Measurements from ENCODE around the gene ANOS1. TPM values are rescaled to one million over a fixed set of nuclear protein-coding genes. Genes with fewer than 3 reads are reported as not detected.

Gene ANOS1
- total and polyA plus RNA-seq, 2 of the 8 experiments (the other 6 are each of a cell fraction or from before 2014, with no cell fraction given) = 34.4 to 59.0 TPM

DNA sequence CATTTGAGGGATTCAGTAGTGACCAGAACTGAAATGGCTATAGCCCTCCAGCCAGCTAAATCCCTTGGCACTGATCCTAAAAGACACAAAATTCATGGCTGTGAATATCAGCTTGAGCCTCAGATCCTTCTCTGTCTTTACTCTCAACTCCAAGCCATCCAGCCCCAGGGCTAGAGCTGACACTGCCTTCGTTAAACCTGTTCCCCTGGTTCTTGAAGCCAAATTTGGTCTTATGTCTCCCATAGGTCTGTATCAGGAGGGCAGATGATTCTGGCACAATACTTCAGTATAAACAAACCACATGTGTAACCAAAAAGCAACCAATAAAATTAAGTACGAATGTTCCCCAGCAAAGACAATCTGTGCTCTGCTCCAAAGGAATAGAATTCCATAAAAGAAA lies 78.0 kb downstream of the ANOS1 start:
- H3K36me3 ChIP-seq (ENCODE audit: control insufficient read depth in 2 of 4, insufficient read depth in 4 of 4, low read length in 3 of 4) = peaks cover 0 to 2% (median 0%) of the 10 kb centered on the region in 4 experiments; a peak in 2 of 8 replicates
- DNase-seq (ENCODE audit: low read depth in 1 of 2, low spot score in 2 of 2) = no peak
- H3K4me2 ChIP-seq (ENCODE audit: insufficient read depth in 1 of 2, low read depth in 2 of 2, low read length in 2 of 2) = no peak overlapping the region
- H2BK15ac ChIP-seq (ENCODE audit: low read length) = no peak overlapping the region
- no peak overlapping the region for H3K23ac ChIP-seq (ENCODE audit: insufficient read length)
- no peak overlapping the region for H3K9ac ChIP-seq (replicated peaks in 1 of 4; ENCODE audit: extremely low read depth in 1 of 4, low read depth in 3 of 4, low read length in 3 of 4)
- H3K18ac ChIP-seq (ENCODE audit: extremely low read depth, low read length) = no peak overlapping the region
- WGBS, 2 experiments (ENCODE audit: extremely low coverage in 1 of 2, insufficient coverage in 1 of 2, insufficient read length in 1 of 2, insufficient replicate concordance in 2 of 2, low coverage in 1 of 2, low lambda C conversion rate in 2 of 2, missing lambda C conversion rate in 1 of 2) = 94% methylated on average over 2 of the region's 2 CpGs; no CpG with 5 or more reads in 1 of the 2 experiments
- H4K91ac ChIP-seq (replicated peaks; ENCODE audit: insufficient read length, low read length) = no peak overlapping the region
- H4K5ac ChIP-seq (ENCODE audit: insufficient read length, low read depth, low read length) = no peak overlapping the region
- FAIRE-seq = no peak
- H3K4me1 ChIP-seq (replicated peaks in 1 of 4; ENCODE audit: control insufficient read depth in 3 of 4, insufficient read depth in 4 of 4, low read length in 3 of 4) = peaks cover 0 to 2% (median 0%) of the 10 kb centered on the region in 4 experiments; a peak in 1 of 7 replicates
- no peak overlapping the region for H2AFZ ChIP-seq (ENCODE audit: low read length)
- H3K27ac ChIP-seq (ENCODE audit: low read depth, low read length) = no peak overlapping the region
- H3K27me3 ChIP-seq (replicated peaks in 1 of 4; ENCODE audit: control insufficient read depth in 3 of 4, extremely low read depth in 1 of 4, insufficient read depth in 3 of 4, low read length in 3 of 4) = no peaks in the 10 kb centered on the region
- H3K9me3 ChIP-seq (ENCODE audit: insufficient read depth in 2 of 2, low read depth in 1 of 2, low read length in 1 of 2) = peaks cover 0 to 3% of the 10 kb centered on the region in 2 experiments; a peak in 1 of 4 replicates
- no peak overlapping the region for H2AK5ac ChIP-seq (ENCODE audit: low read depth, low read length)
- no peaks in the 10 kb centered on the region for H3K79me1 ChIP-seq (ENCODE audit: low read depth, low read length)
- no peak overlapping the region for H3K4ac ChIP-seq (replicated peaks; ENCODE audit: insufficient read length, low read depth, low read length)
- no peak overlapping the region for H2BK120ac ChIP-seq (replicated peaks; ENCODE audit: low read depth, low read length)
- peaks cover 0 to 1% of the 10 kb centered on the region in 2 experiments for H4K20me1 ChIP-seq (replicated peaks in 1 of 2; ENCODE audit: control insufficient read depth in 1 of 2, insufficient read depth in 2 of 2, low read length in 2 of 2)
- H3K79me2 ChIP-seq (ENCODE audit: control insufficient read depth in 1 of 2, insufficient read depth in 2 of 2, low read length in 2 of 2) = peaks cover 0 to 34% of the 10 kb centered on the region in 2 experiments; a peak in 2 of 4 replicates
- H3K23me2 ChIP-seq (ENCODE audit: low read depth, low read length) = no peaks in the 10 kb centered on the region
- no peak overlapping the region for H2BK12ac ChIP-seq (ENCODE audit: low read depth, low read length)
- H3K56ac ChIP-seq (replicated peaks; ENCODE audit: insufficient read length, low read depth, low read length) = no peak overlapping the region
- POLR2A ChIA-PET (ENCODE audit: partially characterized antibody) = no interaction called here
- no peak overlapping the region for H3K4me3 ChIP-seq (ENCODE audit: extremely low read depth in 1 of 4, insufficient read depth in 2 of 4, low read depth in 3 of 4, low read length in 4 of 4)
- CTCF ChIA-PET (ENCODE audit: partially characterized antibody) = no interaction called here
- no peak overlapping the region for H2BK5ac ChIP-seq (ENCODE audit: low read depth, low read length)
- no peak overlapping the region for H4K8ac ChIP-seq (ENCODE audit: extremely low read depth, insufficient read depth, low read length)
- no peak overlapping the region for H3K14ac ChIP-seq (ENCODE audit: insufficient read length)
- H2BK20ac ChIP-seq (ENCODE audit: low read length) = no peak overlapping the region
- no peak for TF ChIP-seq SP1 (IDR thresholded peaks at IDR 0.05; ENCODE audit: low read depth, low read length)
- no peak for TF ChIP-seq POLR2AphosphoS5 (IDR thresholded peaks at IDR 0.05; ENCODE audit: low read depth, low read length)
- no peak for TF ChIP-seq SIX5 (IDR thresholded peaks at IDR 0.05; ENCODE audit: low read depth, low read length)
- TF ChIP-seq HDAC6 (IDR thresholded peaks at IDR 0.05; ENCODE audit: low read depth, low read length) = no peak
- no peak for TF ChIP-seq ASH2L (IDR thresholded peaks at IDR 0.05; ENCODE audit: low read length)
- no peak for TF ChIP-seq CEBPB (IDR thresholded peaks at IDR 0.05; ENCODE audit: low read depth, low read length)
- no peak for TF ChIP-seq BRCA1 (IDR thresholded peaks at IDR 0.05; ENCODE audit: low read depth, low read length)
- no peak for TF ChIP-seq KDM5A (IDR thresholded peaks at IDR 0.05; ENCODE audit: low read length)
- TF ChIP-seq RXRA (IDR thresholded peaks at IDR 0.05; ENCODE audit: insufficient read depth, low read depth, low read length) = no peak
- no peak for TF ChIP-seq BACH1 (IDR thresholded peaks at IDR 0.05; ENCODE audit: low read length)
- no peak for TF ChIP-seq KDM1A (IDR thresholded peaks at IDR 0.05; ENCODE audit: borderline replicate concordance, low read length)
